SK-N-MC (cell line): ENCODE results near the gene RMND1.

Experiments used
- EZH2 ChIP-seq: fragments of 200-600 bp; sonication (generic); IDR thresholded peaks from one replicate; pipeline ENCODE4 v1.6.1; 2017; ENCODE audit warnings: antibody characterized with exemption
- FOXP2 ChIP-seq: optimal IDR thresholded peaks from 2 replicates; pipeline ENCODE3; 2011; ENCODE audit warnings: mild to moderate bottlenecking, moderate library complexity; ENCODE audit not compliant: insufficient read depth; ENCODE audit errors: extremely low read length, control extremely low read depth
- POLR2AphosphoS5 ChIP-seq: IDR thresholded peaks from 2 replicates; pipeline ENCODE4 v1.6.1; 2012; ENCODE audit warnings: mild to moderate bottlenecking, low read depth, low read length, borderline replicate concordance

GRCh38 chr6:151374036-151374683 lies 77.8 kb downstream of the RMND1 start:
- no peak for TF ChIP-seq POLR2AphosphoS5
- no peak for TF ChIP-seq EZH2
- no peak for TF ChIP-seq FOXP2
